Measurements from ENCODE around the gene BRD1.
"Not testable (repeated sequence)": the region's sequence is repeated elsewhere in the genome, so short reads cannot be mapped to it uniquely, and the experiment has no call there.

BRD1 gene

DNA sequence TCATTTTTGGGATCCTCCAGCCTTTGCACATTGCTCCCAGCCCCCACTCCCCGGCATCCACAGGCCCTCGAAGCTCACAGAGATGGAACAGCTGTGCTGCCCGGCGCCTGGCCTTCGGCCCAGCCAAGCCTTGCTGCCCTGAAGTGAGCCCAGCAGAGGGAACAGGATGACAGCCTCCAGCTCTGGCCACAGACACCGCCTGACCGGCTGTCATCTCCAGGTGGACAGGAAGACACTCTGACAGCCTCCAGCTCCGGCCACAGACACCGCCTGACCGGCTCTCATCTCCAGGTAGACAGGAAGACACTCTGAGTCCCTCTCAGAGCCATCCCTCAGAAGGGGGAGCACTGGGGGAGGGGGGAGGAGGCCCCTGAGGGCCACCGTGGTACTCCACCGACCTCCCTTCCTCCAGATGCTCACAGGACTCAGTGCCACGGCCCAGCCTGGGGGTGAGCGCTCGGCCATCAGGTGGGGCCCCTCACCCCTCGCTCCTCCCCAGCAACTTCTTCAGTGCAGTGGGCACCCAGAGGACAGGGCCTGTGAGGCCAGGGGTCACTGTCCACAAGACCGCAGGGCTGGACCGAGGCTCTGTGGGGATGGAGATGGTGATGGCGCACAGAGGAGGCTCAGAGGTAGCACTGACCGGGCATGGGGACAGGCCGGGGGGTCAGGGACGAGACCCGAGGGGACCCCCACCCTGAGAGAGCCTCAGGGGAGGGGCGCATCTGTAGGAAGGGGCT lies 58.6 kb downstream of the BRD1 start:
- DNase-seq (ENCODE audit: low spot score), result peak; percentile 26

GRCh38 chr22:49768077-49768910 lies 59.4 kb downstream of the BRD1 start:
- DNase-seq (ENCODE audit: low spot score), result no peak

DNA sequence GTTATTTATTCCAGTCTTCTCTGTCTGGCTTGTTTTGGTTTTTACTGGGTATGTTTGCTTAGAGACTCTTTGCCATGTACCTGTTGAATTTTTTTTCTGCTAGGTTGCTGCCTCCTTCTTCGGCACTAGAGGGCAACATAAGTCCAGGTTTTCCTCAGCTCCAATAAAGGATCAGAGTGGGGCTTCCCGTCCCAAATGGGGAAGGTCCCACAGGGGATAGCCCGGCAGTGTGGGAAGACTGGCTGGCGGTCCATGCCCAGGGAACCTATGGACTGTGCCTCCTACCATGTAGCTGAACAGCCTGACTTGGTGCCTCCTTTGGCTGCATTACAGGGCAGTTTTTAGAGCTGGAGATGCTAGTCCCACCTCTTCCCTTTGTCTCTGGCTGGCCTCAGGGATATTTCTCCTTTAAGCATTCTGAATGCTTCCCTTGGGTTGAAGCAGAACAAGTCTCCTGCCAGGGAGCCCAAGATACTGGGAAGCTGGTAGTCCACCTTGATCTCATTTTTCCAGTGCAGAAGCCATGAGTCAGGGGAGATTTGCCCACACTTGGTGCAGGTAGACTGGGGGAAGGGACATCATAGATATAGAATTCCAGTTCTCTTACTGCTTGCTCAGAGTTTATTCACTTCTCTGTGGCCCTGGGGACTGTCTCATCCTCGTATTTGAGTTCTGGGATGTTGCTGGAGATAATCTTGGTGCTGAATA lies 60.2 kb downstream of the BRD1 start:
- DNase-seq (ENCODE audit: low spot score), result no peak

DNA sequence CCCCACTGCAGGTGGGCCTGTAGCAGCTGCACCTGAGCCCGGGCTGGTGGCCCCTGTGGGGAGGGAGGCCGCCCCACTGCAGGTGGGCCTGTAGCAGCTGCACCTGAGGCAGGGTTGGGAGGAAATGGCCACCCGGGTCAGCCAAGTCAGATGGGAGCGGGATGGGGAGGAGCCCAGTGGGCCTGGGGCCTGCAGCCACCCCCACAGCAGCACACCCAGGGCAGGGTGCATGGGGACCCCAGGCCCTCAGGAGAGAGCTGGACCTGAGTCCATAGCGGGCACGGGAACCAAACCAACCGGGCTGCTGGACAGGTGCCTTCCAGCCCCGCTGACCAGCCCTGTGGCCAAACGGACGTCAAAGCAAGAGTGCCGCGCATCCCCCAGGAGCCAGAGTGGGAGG lies 61.7 kb downstream of the BRD1 start:
- no peak for DNase-seq (ENCODE audit: low spot score)

- no peak for DNase-seq (ENCODE audit: low spot score)
Observed at GRCh38 chr22:49765091-49765771, 62.4 kb downstream of the BRD1 start.

GRCh38 chr22:49764127-49764581 lies 63.5 kb downstream of the BRD1 start:
- DNase-seq (ENCODE audit: low spot score), result no peak

DNA sequence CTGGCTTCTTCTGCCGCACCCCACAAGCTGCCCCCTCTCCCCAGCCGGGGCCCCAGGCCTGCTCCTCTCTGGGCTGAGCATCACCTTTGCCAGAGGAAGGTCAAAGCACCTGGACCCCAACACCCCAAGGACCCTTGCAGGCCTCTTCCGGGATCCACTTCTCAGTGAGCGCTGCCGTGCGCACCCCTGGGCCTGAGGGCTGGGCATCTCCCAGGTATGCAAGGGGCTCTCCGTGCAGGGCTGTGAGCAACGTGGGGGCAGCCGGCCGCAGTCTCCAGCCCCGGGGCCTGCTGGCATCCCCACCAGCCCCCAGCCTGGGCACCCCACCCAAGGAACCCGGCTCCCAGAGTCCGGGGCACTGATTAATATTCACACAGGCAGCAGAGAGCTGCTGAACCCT lies 64.0 kb downstream of the BRD1 start:
- DNase-seq (ENCODE audit: low spot score), result no peak

DNA sequence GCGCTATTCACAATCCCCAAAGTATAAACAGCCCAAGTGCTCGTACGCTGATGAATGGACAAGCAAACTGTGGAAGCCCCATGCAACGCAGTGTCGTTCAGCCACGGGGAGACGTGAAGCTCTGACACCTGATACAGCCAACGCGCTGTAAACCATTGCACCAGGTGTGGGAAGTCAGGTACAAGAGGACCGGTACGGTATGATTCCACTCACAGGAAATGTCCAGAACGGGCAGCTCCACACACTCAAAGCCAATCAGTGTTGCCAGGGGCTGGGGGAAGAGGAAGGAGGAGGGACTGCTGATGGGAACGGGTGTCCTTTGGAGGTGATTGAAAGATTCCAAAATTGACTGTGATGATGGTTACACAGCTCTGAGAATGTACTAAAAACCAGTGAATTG lies 64.5 kb downstream of the BRD1 start:
- DNase-seq (ENCODE audit: low spot score), result no peak

DNA sequence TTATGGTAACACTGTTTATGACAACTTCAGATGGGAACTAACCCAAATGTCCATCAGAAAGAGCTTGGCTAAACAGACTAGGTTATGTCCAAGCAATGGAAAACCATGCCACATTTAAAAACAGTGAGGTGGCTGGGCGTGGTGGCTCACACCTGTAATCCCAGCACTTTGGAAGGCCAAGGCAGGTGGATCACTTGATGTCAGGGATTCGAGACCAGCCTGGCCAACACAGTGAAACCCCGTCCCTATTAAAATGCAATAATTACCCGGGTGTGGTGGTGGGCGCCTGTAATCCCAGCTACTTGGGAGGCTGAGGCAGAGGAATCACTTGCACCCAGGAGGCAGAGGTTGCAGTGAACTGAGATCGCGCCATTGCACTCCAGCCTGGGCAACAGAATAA lies 65.1 kb downstream of the BRD1 start:
- DNase-seq (ENCODE audit: low spot score), result not testable (repeated sequence)

- no peak for DNase-seq (ENCODE audit: low spot score)
Observed at GRCh38 chr22:49761836-49762235, 65.8 kb downstream of the BRD1 start.

GRCh38 chr22:49760630-49761571 lies 66.8 kb downstream of the BRD1 start:
- no peak for DNase-seq (ENCODE audit: low spot score)

DNA sequence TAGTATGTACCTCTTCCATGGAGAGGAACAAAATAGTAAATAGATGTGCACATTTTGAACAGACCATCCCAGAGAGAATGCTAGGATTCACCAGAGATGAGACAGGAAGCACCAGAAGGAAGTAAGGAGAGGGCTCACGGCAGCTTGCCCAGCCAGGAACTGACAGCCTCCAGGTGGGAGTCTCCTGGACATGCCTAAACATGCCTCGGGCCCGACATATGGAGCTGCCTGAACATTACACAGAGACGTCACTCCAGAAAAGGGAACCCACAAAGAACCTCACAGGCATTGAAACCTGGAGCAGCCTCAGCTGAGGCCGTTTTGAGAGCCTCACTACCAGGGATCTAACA lies 67.4 kb downstream of the BRD1 start:
- no peak for DNase-seq (ENCODE audit: low spot score)

GRCh38 chr22:49756676-49757075 lies 71.0 kb downstream of the BRD1 start:
- no peak for DNase-seq (ENCODE audit: low spot score)

DNA sequence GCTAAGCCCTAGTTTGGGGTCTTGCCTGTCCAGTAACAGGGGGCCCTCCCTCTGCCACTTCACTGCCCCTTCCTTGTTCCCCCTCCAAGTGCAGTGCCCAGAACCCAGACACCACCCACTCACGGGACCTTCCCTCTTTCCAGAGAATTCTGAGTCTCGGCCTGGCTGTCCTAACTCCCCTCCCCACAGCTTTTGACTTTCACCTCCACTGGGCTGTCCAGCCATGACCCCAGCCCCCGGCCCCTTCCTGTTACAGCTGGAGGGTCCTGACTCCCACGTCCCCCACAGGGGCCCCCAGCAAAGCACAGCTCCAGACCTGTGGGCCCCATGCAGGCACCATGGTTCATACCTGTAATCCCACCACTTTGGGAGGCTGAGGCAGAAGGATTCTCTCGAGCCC lies 71.5 kb downstream of the BRD1 start:
- no peak for DNase-seq (ENCODE audit: low spot score)

GRCh38 chr22:49755631-49756001 lies 72.1 kb downstream of the BRD1 start:
- DNase-seq (ENCODE audit: low spot score), result no peak

DNA sequence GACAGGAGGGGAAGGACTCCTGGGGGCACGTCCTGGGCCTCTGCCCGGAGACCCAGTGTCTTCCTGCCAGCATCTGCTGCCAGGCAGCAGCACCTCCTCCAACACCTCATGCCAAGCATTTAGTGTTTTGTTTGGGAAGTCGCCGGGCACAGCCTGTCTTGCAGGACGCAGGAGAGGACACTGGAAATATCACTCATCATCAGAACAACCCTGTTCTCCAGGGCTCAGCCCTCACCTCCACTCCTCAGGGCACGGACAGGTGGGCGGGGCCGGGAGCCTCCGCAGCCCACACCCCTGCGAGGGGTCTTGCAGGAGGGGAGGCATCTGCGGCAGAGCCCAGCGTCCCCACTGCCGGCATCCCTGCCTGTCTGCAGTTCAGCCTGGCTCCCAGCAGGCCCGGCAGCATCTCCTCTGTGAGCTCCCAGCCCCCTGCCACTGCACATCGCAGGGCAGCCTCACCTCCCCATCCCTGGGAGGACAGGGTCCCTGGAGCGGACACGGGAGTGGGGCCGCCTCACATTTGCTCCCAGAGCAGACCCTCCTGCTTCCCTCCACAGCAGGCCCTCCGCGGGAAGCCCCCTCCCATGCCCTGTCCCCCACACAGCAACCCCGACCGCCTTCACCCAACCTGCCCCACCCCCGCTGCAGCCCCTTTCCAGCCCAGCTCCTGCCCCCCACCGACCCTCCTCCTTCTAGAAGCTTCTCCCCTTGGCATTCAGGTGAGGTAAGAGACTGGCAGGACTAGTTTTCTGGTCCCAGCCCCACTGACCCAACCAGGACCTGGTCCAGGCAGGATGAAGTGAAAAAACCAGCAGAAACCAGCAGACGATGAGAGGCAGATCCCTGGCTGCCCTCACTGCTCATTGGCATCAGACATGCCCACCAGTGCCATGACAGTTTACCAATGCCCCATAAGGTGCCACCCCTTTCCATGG lies 72.7 kb downstream of the BRD1 start:
- no peak for DNase-seq (ENCODE audit: low spot score)

- no peak for DNase-seq (ENCODE audit: low spot score)
Observed at GRCh38 chr22:49753961-49754695, 73.5 kb downstream of the BRD1 start.

- DNase-seq (ENCODE audit: low spot score), result no peak
Observed at GRCh38 chr22:49753276-49753890, 74.3 kb downstream of the BRD1 start.

DNA sequence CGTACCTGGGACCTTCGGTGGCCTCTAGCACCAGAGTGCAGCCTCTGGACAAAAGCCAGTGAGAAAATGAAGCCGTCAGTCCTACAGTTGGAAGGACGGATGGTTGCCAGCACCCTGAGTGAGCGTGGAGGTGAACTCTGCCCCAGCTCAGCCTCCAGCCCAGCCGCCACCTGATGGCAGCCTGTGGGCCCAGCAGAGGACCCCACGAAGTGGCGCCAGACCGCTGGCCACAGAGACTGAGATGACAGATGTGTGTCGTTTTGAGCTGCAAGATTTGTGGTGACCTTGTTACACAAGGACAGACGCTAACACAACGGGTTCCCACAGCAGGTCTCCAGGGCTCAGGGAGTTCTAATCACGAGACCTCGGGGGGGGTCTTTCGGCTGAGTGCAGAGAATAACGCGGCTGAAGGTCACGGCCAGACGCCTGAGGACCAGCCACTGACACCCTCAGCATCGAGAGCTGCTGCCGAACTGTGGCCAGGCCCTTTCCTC lies 75.0 kb downstream of the BRD1 start:
- DNase-seq (ENCODE audit: low spot score), result no peak

Data from globus pallidus (tissue), 1 donor.